Activated CD4-positive, CD25-positive, alpha-beta regulatory T cell treated with anti-CD3 and anti-CD28 coated beads, Interleukin-2, amount 50 U/mL, for 24 hours (primary cell): ENCODE measurements around the gene LHFPL3.
"Not testable (repeated sequence)": the region's sequence is repeated elsewhere in the genome, so short reads cannot be mapped to it uniquely, and the experiment has no call there.

Source experiments
- ATAC-seq, 2 donors: fragments of 150-1000 bp; cut with Tn5 transposase; one replicate each; pipeline ENCODE4 v1.10.0; 2021; ENCODE audit warnings: mild to moderate bottlenecking in 1 of 2, moderate library complexity in 1 of 2

LHFPL3 gene

DNA sequence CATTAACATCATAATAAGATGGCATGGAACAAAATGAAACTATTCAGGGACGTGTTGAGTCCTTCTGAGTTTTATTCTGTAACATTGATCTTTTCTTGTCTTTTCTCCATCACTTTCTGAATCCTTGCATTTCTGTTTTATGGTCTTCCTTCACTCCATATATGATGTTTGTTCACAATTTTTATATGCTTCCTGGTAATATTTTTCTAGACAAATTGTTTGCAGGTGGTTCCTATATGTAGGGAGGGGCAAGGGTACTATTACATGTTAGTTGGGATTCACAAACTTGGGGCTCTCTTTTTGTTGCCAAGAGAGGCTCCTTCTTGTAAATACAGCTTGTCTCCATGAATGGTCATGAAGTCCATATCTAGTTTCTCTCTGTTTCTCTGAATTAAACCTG is 159.2 kb downstream of the LHFPL3 start:
- no peak for ATAC-seq

GRCh38 chr7:104497379-104497967 is 169.1 kb downstream of the LHFPL3 start:
- no peak for ATAC-seq

DNA sequence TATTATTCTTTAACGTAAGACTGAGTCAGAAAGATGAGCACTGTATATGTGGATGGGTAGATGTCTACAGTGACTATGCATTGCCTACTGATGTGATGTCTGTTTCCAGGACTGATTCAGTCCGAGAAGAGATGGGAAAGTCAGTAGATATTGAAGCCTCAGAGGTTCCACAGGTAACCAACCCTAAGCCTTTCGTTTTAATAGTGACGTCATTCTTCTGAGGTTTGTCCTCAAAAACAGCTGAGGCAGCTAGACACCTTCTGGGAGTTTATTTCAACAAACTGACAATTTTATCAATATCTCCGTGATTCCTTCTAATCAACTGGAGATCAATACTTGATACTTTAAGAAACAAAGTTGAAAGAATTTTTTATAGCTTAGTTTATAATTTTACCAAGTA is 171.6 kb downstream of the LHFPL3 start:
- no peak for ATAC-seq

GRCh38 chr7:104509874-104510273 is 181.5 kb downstream of the LHFPL3 start:
- no peak for ATAC-seq

DNA sequence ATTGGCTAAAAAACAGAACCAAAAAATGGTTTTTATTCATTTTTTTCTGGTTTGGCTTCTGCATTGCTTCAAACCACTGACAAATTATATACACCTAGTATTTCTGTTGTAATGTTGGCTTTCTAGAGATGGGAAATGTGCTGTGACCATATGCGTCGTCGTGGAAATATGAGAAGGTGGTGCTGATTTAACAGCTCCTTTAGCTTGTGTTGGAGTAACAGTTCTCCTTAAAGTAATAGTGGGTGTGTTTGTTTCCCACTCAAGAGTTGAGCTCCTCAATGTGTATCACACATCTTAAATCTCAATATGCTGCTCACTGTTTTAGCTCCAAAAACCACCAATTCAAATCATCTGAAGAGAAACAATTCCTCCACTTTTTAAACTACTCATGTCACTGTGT is 196.4 kb downstream of the LHFPL3 start:
- ATAC-seq = no peak

DNA sequence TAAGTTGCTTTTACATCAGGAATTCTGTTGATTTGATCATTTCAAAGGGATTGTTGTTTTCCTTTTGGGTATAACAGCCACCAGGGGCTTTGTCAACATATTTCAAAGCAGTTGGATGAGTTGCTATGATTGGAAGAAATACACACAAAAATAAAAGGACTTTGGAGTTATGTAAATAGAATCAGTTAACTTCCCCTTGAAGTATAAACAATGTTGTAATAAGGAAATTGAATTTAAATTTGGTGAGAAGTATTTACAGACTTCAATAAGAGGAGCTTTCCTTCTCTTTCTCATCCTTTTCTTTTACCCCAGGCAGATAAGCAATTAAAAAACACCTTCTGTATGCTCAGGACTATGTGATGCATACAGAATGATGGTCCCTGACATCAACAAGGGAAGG is 199.7 kb downstream of the LHFPL3 start:
- ATAC-seq = no peak

DNA sequence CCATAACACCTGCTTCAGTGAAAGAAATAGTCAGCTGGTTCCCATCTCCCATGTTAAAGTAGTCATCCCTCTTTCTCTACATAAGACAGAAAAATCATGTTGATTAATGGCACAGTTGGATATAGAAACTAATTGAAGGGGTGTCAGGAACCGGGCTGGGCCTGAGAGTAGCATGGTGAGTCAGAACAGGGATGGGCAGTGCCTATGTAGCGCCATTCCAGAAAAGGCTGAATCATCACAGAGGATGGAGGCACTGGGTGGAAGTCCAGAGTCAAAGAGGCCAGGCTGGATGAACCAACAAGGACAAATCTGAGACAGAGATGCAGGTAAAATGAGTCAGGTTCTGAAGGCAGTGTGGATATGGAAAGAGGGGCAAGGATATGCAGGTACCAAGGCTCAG is 201.2 kb downstream of the LHFPL3 start:
- no peak for ATAC-seq

DNA sequence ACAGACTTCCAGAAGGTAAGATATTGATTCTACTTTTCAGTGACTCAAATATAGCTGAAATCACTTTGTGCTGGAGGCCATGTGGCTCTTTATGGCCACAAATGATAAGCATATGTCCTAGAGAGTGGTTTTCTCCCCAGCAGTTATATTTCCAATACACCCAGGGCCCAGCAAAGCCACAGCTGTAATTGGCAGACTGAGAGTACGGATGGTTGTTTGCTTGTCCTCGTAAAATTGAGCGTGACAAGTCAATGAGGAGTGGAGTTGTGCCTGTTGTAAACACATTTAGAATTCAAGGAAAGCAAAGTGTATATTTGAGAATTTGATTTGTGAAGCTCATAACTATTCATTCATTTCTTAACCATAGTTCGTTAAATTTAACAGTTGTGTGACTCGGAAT is 201.8 kb downstream of the LHFPL3 start:
- no peak for ATAC-seq

GRCh38 chr7:104534149-104534548 is 205.7 kb downstream of the LHFPL3 start:
- no peak for ATAC-seq

DNA sequence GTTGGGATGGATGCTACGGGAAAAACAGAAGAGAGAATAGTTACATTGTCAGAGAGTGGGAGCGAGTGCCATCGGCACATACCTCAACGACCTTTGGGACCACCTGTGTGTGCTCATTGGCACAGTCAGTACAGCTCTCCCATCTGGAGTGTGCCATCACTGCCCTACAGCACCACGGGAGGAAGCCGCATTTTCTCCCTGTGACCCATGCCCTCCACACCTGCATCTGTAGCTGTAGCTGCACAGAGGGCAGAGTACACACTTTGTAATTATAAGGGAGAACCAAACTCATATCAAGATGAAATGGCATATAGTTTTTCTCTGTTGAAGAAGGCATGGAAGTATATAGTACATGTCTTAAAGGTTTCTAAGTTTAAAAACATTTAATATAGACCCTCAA is 207.4 kb downstream of the LHFPL3 start:
- no peak for ATAC-seq

GRCh38 chr7:104536956-104537355 is 208.6 kb downstream of the LHFPL3 start:
- no peak for ATAC-seq

GRCh38 chr7:104538152-104538551 is 209.7 kb downstream of the LHFPL3 start:
- ATAC-seq = no peak

- no peak for ATAC-seq
These were observed 213.5 kb downstream of the LHFPL3 start for GRCh38 chr7:104541897-104542296.

- ATAC-seq = no peak
These were observed 220.5 kb downstream of the LHFPL3 start for GRCh38 chr7:104548861-104549260.

GRCh38 chr7:104550362-104550761 is 222.0 kb downstream of the LHFPL3 start:
- no peak for ATAC-seq

DNA sequence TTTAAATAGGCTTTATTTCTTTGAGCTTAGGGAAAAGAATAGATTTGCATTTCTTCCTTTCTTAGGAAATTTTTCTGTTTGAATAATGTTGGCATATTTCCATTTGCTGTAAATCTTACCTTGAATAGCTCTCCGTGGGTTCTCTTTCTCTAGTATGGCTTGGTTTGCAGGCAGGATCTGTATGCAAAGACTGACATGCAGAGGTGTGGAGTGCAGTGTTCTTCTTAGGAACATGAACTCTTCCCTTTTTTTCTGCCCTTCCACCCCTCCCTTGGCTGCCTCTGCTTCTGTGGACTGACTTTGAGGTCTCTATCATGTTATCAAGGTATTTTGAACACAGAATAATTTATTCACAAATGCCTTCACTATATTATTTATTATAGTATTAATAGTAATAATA is 222.8 kb downstream of the LHFPL3 start:
- ATAC-seq = no peak

DNA sequence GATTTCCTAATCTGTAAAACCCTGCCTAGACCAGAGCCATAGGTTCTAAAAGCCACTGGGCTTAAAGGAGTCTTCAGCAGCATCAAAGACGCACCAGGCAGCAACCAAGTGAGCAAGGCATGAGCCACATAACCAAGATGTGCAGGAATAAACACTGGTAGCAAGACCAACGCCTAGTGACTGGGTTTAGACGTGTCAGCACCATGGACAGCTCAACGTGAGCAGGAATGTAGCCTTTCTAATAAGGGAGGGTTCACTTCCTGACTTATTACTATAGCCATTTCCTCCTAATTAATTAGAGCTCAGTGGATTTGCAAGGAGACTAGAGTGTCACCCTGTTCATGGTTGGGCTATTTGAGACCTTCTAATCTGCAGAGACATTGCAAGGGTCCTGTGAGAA is 223.7 kb downstream of the LHFPL3 start:
- ATAC-seq = no peak

DNA sequence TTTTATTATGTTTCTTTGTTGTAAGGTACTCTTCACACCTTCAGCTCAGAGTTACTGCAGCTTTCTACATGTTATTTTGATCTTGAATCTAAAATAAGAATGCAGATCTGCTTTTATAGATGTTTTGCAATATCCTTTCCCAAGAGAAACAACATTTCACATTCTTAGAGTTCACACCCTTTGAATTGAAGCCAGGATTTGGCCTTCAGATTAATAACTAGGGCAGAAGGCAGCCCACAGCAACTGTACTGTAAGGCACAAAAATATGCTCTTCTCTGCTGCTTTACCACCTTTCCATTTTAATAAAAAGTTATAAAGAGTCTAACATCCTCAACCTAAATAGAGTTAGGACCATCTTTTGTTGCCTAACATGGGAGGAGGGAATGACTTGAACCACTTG is 224.7 kb downstream of the LHFPL3 start:
- no peak for ATAC-seq

DNA sequence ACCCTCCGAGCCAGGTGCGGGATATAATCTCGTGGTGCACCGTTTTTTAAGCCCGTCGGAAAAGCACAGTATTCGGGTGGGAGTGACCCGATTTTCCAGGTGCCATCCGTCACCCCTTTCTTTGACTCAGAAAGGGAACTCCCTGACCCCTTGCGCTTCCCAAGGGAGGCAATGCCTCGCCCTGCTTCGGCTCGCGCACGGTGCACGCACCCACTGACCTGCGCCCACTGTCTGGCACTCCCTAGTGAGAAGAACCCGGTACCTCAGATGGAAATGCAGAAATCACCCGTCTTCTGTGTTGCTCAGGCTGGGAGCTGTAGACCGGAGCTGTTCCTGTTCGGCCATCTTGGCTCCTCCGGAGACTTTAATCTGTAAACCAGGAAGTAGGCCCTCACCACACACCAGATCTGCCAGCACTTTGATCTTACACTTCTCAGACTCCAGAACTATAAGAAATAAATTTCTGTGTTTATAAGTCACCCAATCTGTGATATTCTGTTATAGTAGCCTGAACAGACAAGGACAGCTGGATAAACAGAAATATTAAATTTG is 235.0 kb downstream of the LHFPL3 start:
- ATAC-seq = not testable (repeated sequence)

- ATAC-seq = no peak
These were observed 241.3 kb downstream of the LHFPL3 start for GRCh38 chr7:104569751-104570150.

DNA sequence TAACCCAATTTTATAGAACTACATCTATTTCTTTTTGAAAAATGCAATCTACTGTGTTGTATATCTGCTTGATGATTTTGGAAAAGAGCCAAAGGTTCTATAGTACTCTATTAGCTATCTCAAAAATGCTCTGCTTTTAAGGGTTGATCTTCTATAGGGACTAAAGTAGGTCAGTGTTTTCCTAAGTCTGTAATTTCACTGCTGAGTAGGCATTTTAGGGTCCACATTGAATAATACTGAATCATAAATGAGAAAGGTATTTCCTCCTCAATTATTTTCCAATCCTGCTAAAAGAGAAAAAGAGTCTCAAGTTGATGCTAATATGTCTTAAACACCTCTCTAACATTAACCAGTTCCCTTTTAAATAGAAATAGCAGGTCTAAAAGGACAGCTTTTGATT is 244.2 kb downstream of the LHFPL3 start:
- no peak for ATAC-seq

DNA sequence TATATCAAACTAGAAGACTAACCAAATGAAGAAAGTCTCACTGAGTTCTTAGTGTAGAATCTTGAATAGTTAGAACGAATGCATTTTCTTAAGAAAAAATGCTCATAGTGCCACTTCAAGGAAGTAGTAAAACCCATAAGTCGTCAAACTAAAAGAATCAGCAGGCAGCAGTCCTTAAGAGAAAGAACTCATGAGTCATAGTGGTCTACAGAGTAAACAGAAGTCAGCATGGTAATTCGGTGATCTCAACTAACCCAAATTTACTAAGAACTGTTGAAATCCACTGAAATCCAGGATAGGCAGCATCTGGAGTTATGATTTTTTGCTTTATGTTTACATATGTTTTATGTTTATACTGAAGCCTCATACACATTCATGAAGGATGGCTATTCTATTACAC is 256.2 kb downstream of the LHFPL3 start:
- ATAC-seq = no peak

DNA sequence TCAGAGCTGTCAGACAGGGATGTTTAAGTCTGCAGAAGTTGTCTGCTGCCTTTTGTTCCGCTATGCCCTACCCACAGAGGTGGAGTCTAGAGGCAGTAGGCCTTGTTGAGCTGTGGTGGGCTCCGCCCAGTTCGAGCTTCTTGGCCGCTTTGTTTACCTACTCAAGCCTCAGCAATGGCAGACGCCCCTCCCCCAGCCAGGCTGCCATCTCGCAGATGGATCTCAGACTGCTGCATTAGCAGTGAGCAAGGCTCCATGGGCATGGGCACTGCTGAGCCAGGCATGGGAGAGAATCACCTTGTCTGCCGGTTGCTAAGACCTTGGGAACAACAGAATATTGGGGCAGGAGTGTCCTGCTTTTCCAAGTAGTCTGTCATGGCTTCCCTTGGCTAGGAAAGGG is 267.2 kb downstream of the LHFPL3 start:
- ATAC-seq = not testable (repeated sequence)

DNA sequence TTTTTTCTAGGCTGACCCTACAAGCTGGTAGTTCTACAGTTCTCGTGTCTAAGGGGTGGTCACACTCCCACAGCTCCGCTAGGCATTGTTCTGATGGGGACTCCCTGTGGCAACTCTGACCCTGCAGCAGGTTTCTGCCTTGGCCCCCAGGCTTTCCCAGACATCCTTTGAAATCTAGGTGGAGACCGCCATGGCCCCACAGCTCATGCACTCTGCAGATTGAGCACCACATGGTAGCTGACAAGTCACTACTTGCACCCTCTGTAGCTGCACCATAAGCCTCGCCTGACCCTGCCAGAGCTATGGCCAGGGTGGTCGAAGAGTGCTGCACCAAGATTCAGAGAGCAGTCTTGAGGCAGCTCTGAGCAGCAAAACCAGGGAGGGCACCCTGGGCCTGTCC is 275.6 kb downstream of the LHFPL3 start:
- ATAC-seq = no peak

DNA sequence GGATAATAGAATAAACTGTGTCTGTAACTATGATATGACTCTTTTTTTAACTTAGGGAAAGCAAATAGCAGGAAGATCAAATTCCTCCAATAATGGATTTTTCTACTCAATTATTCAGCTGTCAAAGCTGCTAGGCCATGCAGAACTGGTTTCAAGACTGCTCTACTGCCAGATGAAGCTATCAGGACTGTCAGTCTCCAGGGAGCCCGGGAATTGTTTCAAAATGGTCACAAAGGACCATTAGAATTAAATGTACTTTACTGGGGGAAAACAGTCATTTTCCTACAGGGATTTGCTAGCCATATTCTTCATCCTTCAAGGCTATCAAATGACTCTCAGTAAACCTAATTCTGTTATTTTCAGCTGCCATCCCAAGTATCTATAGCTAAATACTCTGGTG is 276.3 kb downstream of the LHFPL3 start:
- ATAC-seq = no peak
